GM12892 (cell line): Measurements from ENCODE around the gene ITGB3BP.
"Not testable (repeated sequence)": the region's sequence is repeated elsewhere in the genome, so short reads cannot be mapped to it uniquely, and the experiment has no call there.

ENCODE experiments used
- POLR2A ChIP-seq: IDR thresholded peaks from 2 replicates; pipeline ENCODE4 v1.6.1; 2011; ENCODE audit warnings: low read depth, low read length, control low read depth
- POLR2AphosphoS5 ChIP-seq: IDR thresholded peaks from 2 replicates; pipeline ENCODE4 v1.6.1; 2011; ENCODE audit warnings: low read depth, low read length, control low read depth

GRCh38 chr1:63468683-63469082, 54.3 kb downstream of the ITGB3BP start:
- TF ChIP-seq POLR2AphosphoS5, POLR2A: not testable (repeated sequence)
